K562 (cell line): ENCODE data around the gene FCAR. TPM values are rescaled to one million over a fixed set of nuclear protein-coding genes. Genes with fewer than 3 reads are reported as not detected.

ENCODE experiments used
- ATAC-seq: fragments of 200-7000 bp; cut with Tn5 transposase; 3 replicates; pipeline ENCODE4 v1.9.1; 2020; ENCODE audit warnings: moderate library complexity
- BruUV-seq: library from RNA; stranded (reverse); fragments of 400-500 nt; replicated peaks from 2 replicates; lab custom pipeline; 2021; lab: Mats Ljungman, UMichigan
- CTCF ChIA-PET: fragments of 300-600 bp; formaldehyde crosslinking; extraction: SDS; loops from one replicate; lab custom pipeline; 2021; ENCODE audit warnings: low intra/inter-chr PET ratio; lab: Yijun Ruan, JAX
- POLR2A ChIA-PET: fragments of 300-600, 350-650 bp; sonication (Branson Sonifier 250); formaldehyde crosslinking; extraction: SDS; loops from one replicate; lab custom pipeline; 2021; ENCODE audit warnings: antibody characterized with exemption, inconsistent platforms; lab: Yijun Ruan, JAX
- DNase-seq, 4 experiments: peaks; one replicate each; pipeline versions ENCODE4 v3.0.0 to v3.0.0-alpha.2; 2011 to 2018; ENCODE audit warnings: low spot score in 3 of 4, mixed read lengths in 3 of 4; ENCODE audit errors: extremely low read depth in 1 of 4
- FAIRE-seq: peaks from 2 replicates; lab custom pipeline; 2011; peaks lifted over from hg19 to GRCh38; lab: Jason Lieb, UNC
- H2AFZ ChIP-seq: 2 replicates; pipeline ENCODE4 v1.6.0; 2011; ENCODE audit warnings: low read depth, low read length, control low read depth, inconsistent platforms
- H3K27ac ChIP-seq: fragments of 200-600 bp; 3 replicates; pipeline ENCODE4 v1.8.0; 2011; ENCODE audit warnings: low read depth, mild to moderate bottlenecking, control low read depth, inconsistent platforms, low read length, moderate library complexity, mixed read lengths; ENCODE audit errors: extremely low read depth
- H3K27me3 ChIP-seq, 2 experiments: fragments of 300-600 bp in 1 of 2; 2 replicates in 1 of 2; 3 replicates in 1 of 2; pipeline versions ENCODE4 v1.6.0 to v1.8.0; 2011; ENCODE audit warnings: inconsistent platforms in 2 of 2, low read length in 2 of 2, mild to moderate bottlenecking in 1 of 2, mixed read lengths in 1 of 2, moderate library complexity in 1 of 2; ENCODE audit not compliant: control insufficient read depth in 2 of 2, insufficient read depth in 2 of 2
- H3K36me3 ChIP-seq: fragments of 300-600 bp; 3 replicates; pipeline ENCODE4 v1.8.0; 2011; ENCODE audit warnings: mild to moderate bottlenecking, low read length, inconsistent platforms; ENCODE audit not compliant: control insufficient read depth, insufficient read depth
- H3K4me1 ChIP-seq, 2 experiments: fragments of 200-600 bp in 1 of 2; replicated peaks in 1 of 2; 2 replicates in 1 of 2; 3 replicates in 1 of 2; pipeline versions ENCODE4 v1.5.1 to v1.8.0; 2011; ENCODE audit warnings: inconsistent platforms in 2 of 2, low read length in 2 of 2, mild to moderate bottlenecking in 1 of 2, mixed read lengths in 1 of 2, moderate library complexity in 1 of 2; ENCODE audit not compliant: control insufficient read depth in 2 of 2, insufficient read depth in 2 of 2
- H3K4me2 ChIP-seq: 2 replicates; pipeline ENCODE4 v1.6.1; 2011; ENCODE audit warnings: low read length, control low read depth, inconsistent platforms, mixed read lengths; ENCODE audit not compliant: insufficient read depth
- H3K4me3 ChIP-seq: fragments of 200-600 bp; sonication (generic), shearing (Covaris generic); 2 replicates; pipeline ENCODE4 v1.5.1; 2016; ENCODE audit warnings: control low read depth, inconsistent platforms
- H3K79me2 ChIP-seq: fragments of 200-600 bp; 3 replicates; pipeline ENCODE4 v1.8.0; 2011; ENCODE audit warnings: low read length, inconsistent platforms; ENCODE audit not compliant: control insufficient read depth, insufficient read depth
- H3K9ac ChIP-seq, 2 experiments: 2 replicates each; pipeline versions ENCODE4 v1.6.0 to v1.6.1; 2011; ENCODE audit warnings: low read depth in 2 of 2, low read length in 2 of 2, control low read depth in 1 of 2, inconsistent platforms in 1 of 2, mild to moderate bottlenecking in 1 of 2, mixed read lengths in 1 of 2; ENCODE audit not compliant: insufficient read depth in 1 of 2
- H3K9me1 ChIP-seq: one replicate; pipeline ENCODE4 v1.6.0; 2011; ENCODE audit warnings: inconsistent platforms, mild to moderate bottlenecking, low read length, moderate library complexity; ENCODE audit not compliant: control insufficient read depth, insufficient read depth
- H3K9me3 ChIP-seq: replicated peaks from 2 replicates; pipeline ENCODE4 v1.5.1; 2011; ENCODE audit warnings: low read depth, low read length, inconsistent platforms; ENCODE audit not compliant: control insufficient read depth, insufficient read depth
- H4K20me1 ChIP-seq: replicated peaks from 2 replicates; pipeline ENCODE4 v1.6.1; 2011; ENCODE audit warnings: low read length, inconsistent platforms, mixed read lengths; ENCODE audit not compliant: control insufficient read depth, insufficient read depth
- BACH1 ChIP-seq: fragments of 200-800 bp; sonication (Bioruptor generic); IDR thresholded peaks from 2 replicates; pipeline ENCODE4 v1.6.1; 2016; ENCODE audit warnings: missing genetic modification characterization, missing compliant biosample characterization
- GTF2E2 ChIP-seq: fragments of 200-800 bp; sonication (Bioruptor generic); IDR thresholded peaks from 2 replicates; pipeline ENCODE4 v1.6.1; 2016; ENCODE audit warnings: missing genetic modification characterization, missing compliant biosample characterization
- HDAC2 ChIP-seq: fragments of 450-650 bp; IDR thresholded peaks from 2 replicates; pipeline ENCODE4 v1.6.1; 2016; ENCODE audit warnings: mild to moderate bottlenecking
- RBM34 ChIP-seq: fragments of 200-400 bp; formaldehyde crosslinking; IDR thresholded peaks from 2 replicates; pipeline ENCODE4 v1.6.1; 2018; ENCODE audit warnings: low read length, borderline replicate concordance; ENCODE audit not compliant: insufficient read depth
- SLC30A9 ChIP-seq: fragments of 250-450 bp; sonication (Bioruptor Pico); IDR thresholded peaks from 2 replicates; pipeline ENCODE4 v1.8.0; 2022; ENCODE audit warnings: mild to moderate bottlenecking, moderate library complexity
- SOX6 ChIP-seq: fragments of 450-650 bp; IDR thresholded peaks from 2 replicates; pipeline ENCODE4 v1.6.1; 2014; ENCODE audit warnings: mild to moderate bottlenecking
- SREBF1 ChIP-seq: fragments of 150-350 bp; IDR thresholded peaks from 2 replicates; pipeline ENCODE4 v1.6.1; 2014; ENCODE audit warnings: antibody characterized with exemption, low read depth, low read length, borderline replicate concordance
- ZBED1 ChIP-seq: IDR thresholded peaks from 2 replicates; pipeline ENCODE4 v1.6.1; 2014
- WGBS: fragments of 100-300 bp; shearing (Covaris generic); methylation state at CpG from one replicate; pipeline ENCODE4 v1.1.6; 2016; ENCODE audit warnings: low coverage, mixed read lengths; ENCODE audit not compliant: insufficient coverage; ENCODE audit errors: missing lambda C conversion rate; 5-methylcytosine and 5-hydroxymethylcytosine counted together
- in situ Hi-C: fragments of 300-500 bp; cut with MboI; formaldehyde crosslinking; loops from 4 replicates; pipeline ENCODE4 v1.15.0; 2018; ENCODE audit warnings: inconsistent platforms, mixed read lengths
- intact Hi-C: fragments of 100-400 bp; cut with micrococcal nuclease; formaldehyde crosslinking; loops from 2 replicates; pipeline ENCODE4 v1.14.2; 2022
- polyA plus RNA-seq, 8 experiments: library from polyadenylated mRNA; depleted of rRNA in 4 of 8; stranded (reverse) in 5 of 8; unstranded in 3 of 8; fragments of >200 nt; fragmentation: Nextera tagmentation in 2 of 8; fragmentation: Illumina TruSeq in 1 of 8; extraction: Ambion mirVana in 2 of 8; extraction: Trizol in 1 of 8; gene quantifications; 2 replicates each; pipeline versions ENCODE4 v1.2.1 to v1.2.3, GENCODE V29; 2011 to 2014; ENCODE audit warnings: inconsistent platforms in 1 of 8, missing spikeins in 1 of 8
- total RNA-seq, 7 experiments: library from RNA; depleted of rRNA in 6 of 7; stranded (reverse); fragments of >200 nt in 6 of 7; fragmentation: Illumina TruSeq in 2 of 7; extraction: Trizol in 2 of 7; gene quantifications; 2 replicates each; pipeline versions ENCODE4 v1.2.1 to v1.2.3, GENCODE V29; 2011 to 2021; ENCODE audit warnings: low replicate concordance in 1 of 7
- TF ChIP-seq, protein P1 (sequence below): fragments of 250-450 bp; sonication (Bioruptor Pico); IDR thresholded peaks from 2 replicates; pipeline ENCODE4 v1.5.0; 2021; ENCODE audit warnings: mild to moderate bottlenecking, moderate library complexity
- TF ChIP-seq, protein P2 (sequence below): conservative IDR thresholded peaks from 2 replicates; pipeline ENCODE4 v1.6.1; 2011; ENCODE audit warnings: low read depth, mild to moderate bottlenecking, low read length; ENCODE audit not compliant: control insufficient read depth

FCAR gene
- total and polyA plus RNA-seq, 9 of the 15 experiments (the other 6 are each of a cell fraction or from before 2014, with no cell fraction given), result not detected

DNA sequence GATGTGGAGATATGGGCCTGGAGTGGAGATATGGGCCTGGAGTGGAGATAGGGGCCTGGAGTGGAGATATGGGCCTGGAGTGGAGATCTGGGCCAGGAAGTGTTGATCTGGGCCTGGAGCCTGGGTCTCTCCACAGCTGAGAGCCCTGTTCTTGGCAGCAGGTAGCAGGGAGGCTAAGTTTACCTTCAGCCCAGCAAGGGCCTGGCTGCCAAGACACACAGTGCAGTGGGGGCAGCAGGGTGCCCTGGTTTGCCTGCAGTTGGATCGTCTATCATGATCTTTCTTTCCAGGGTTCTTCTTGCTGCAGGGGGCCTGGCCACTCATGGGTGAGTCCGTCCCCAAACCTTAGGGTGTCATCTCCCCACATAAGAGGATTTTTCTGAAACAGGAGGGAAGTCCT is 23.1 kb upstream of the FCAR start:
- ChIA-PET CTCF (no interaction called here), POLR2A (no interaction called here)
- H3K36me3 ChIP-seq, result no peaks in the 10 kb centered on the region
- H3K4me2 ChIP-seq, result no peak overlapping the region
- WGBS, result 7% methylated on average over 1 of the region's 2 CpGs
- intact Hi-C loops (no loop called here), in situ Hi-C loops (no loop called here)
- TF ChIP-seq SLC30A9 (CRISPR knock-in tag) (no peak), SOX6 (no peak), BACH1 (no peak), RBM34 (no peak), HDAC2 (no peak), GTF2E2 (tag) (no peak), SREBF1 (no peak), ZBED1 (no peak)
- TF ChIP-seq, protein P1, sequence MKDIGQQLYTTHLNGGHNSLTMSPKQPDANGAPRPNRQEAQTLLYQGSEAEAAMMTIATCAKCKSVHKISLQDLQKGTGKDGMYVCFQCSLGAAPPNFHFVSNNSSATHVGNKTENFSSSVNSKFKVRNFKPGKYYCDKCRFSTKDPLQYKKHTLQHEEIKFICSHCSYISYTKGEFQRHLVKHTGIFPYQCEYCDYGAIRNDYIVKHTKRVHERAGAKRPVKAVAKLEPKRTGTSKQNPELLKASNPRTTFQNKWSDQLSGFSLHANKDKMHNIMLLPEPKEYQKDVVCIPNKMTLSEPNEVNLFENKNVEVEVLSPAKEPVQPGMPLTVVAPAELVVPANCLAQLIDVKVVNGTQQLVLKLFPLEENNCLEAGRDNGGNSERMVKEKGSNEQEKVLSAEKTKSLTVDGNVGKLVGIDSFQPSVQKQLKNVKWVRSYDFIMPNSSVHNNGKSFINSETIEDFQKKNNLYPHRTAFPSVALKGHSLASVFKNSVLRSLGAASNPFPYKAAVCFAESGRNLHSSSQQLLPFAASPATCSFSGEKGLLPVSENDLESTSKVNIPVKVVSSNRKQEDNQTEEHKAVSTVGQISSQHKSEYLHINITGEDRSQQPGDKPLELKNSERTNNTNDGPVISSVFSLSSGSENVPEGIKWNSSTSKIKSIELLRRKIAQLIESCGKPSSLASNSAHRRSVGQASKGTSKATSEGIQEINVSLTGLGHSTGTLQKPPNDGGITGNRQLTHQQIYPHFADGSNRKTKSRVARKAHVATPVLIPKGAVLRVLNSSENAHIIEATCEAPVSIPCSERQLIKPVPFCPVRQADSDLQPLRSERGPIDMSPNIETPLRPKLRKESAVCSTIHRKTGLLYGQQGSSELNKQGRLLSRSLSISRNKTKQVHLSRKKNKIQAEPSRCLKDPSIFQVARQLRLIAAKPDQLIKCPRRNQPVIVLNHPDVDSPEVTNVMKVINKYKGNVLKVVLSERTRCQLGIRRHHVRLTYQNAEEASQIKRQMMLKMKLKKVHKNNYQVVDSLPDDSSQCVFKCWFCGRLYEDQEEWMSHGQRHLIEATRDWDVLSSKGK (CRISPR knock-in tag), result no peak
- TF ChIP-seq, protein P2, sequence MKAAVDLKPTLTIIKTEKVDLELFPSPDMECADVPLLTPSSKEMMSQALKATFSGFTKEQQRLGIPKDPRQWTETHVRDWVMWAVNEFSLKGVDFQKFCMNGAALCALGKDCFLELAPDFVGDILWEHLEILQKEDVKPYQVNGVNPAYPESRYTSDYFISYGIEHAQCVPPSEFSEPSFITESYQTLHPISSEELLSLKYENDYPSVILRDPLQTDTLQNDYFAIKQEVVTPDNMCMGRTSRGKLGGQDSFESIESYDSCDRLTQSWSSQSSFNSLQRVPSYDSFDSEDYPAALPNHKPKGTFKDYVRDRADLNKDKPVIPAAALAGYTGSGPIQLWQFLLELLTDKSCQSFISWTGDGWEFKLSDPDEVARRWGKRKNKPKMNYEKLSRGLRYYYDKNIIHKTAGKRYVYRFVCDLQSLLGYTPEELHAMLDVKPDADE, result no peak
- no peaks in the 10 kb centered on the region; a peak in 1 of 5 replicates for H3K4me1 ChIP-seq
- no peak overlapping the region for H3K4me3 ChIP-seq
- DNase-seq (no peak), ATAC-seq (no peak), FAIRE-seq (no peak)
- no peak overlapping the region for H3K9ac ChIP-seq
- no peaks in the 10 kb centered on the region for H3K9me1 ChIP-seq
- H2AFZ ChIP-seq, result no peak overlapping the region
- H3K27ac ChIP-seq, result no peak overlapping the region
- H3K9me3 ChIP-seq, result no peaks in the 10 kb centered on the region
- peaks cover 0 to 17% of the 10 kb centered on the region in 2 experiments; a peak in 3 of 5 replicates for H3K27me3 ChIP-seq
- BruUV-seq, result no TSS peak
- no peaks in the 10 kb centered on the region for H3K79me2 ChIP-seq
- H4K20me1 ChIP-seq, result no peaks in the 10 kb centered on the region
